HepG2 (cell line): Measurements from ENCODE around the gene SUPT6H. TPM values are rescaled to one million over a fixed set of nuclear protein-coding genes. Genes with fewer than 3 reads are reported as not detected.

Experiments used
- ATAC-seq: fragments of 200-7000 bp; cut with Tn5 transposase; 3 replicates; pipeline ENCODE4 v1.9.1; 2020; ENCODE audit warnings: mild to moderate bottlenecking, moderate library complexity
- BruUV-seq: library from RNA; stranded (reverse); fragments of 400-500 nt; replicated peaks from 2 replicates; lab custom pipeline; 2021; lab: Mats Ljungman, UMichigan
- CTCF ChIA-PET: fragments of 300-600 bp; formaldehyde crosslinking; extraction: SDS; loops from one replicate; lab custom pipeline; 2021; ENCODE audit warnings: low total read pairs, inconsistent platforms, low intra/inter-chr PET ratio; lab: Yijun Ruan, JAX
- POLR2A ChIA-PET: fragments of 350-600 bp; sonication (Branson Sonifier 250); formaldehyde crosslinking; loops from one replicate; lab custom pipeline; 2020; ENCODE audit warnings: antibody characterized with exemption, inconsistent platforms; lab: Yijun Ruan, JAX
- DNase-seq: peaks from one replicate; pipeline ENCODE4 v3.0.0-alpha.2; 2015; ENCODE audit warnings: low spot score
- FAIRE-seq: peaks from 3 replicates; lab custom pipeline; 2011; peaks lifted over from hg19 to GRCh38; lab: Jason Lieb, UNC
- H2AFZ ChIP-seq: one replicate; pipeline ENCODE4 v1.6.1; 2011; ENCODE audit warnings: low read length, inconsistent platforms
- H3K27ac ChIP-seq: fragments of 300-600 bp; 3 replicates; pipeline ENCODE4 v1.8.0; 2011; ENCODE audit warnings: mixed run types, mild to moderate bottlenecking, mixed read lengths, low read length, inconsistent platforms; ENCODE audit not compliant: insufficient read depth; ENCODE audit errors: extremely low read length
- H3K27me3 ChIP-seq, 2 experiments: fragments of 200-600 bp in 1 of 2; 2 replicates in 1 of 2; 3 replicates in 1 of 2; pipeline versions ENCODE4 v1.6.0 to v1.8.0; 2011; ENCODE audit warnings: low read length in 2 of 2, mild to moderate bottlenecking in 2 of 2, moderate library complexity in 2 of 2, inconsistent platforms in 1 of 2; ENCODE audit not compliant: insufficient read depth in 2 of 2, control insufficient read depth in 1 of 2
- H3K36me3 ChIP-seq, 2 experiments: fragments of 200-600 bp in 1 of 2; replicated peaks in 1 of 2; 2 replicates in 1 of 2; 3 replicates in 1 of 2; pipeline versions ENCODE4 v1.5.1 to v1.8.0; 2011; ENCODE audit warnings: low read length in 2 of 2, inconsistent platforms in 1 of 2; ENCODE audit not compliant: insufficient read depth in 2 of 2, control insufficient read depth in 1 of 2
- H3K4me1 ChIP-seq: 2 replicates; pipeline ENCODE4 v1.5.1; 2012; ENCODE audit warnings: low read length, inconsistent platforms; ENCODE audit not compliant: insufficient read depth
- H3K4me2 ChIP-seq: 2 replicates; pipeline ENCODE4 v1.6.0; 2011; ENCODE audit warnings: low read depth, low read length, inconsistent platforms
- H3K4me3 ChIP-seq, 3 experiments: fragments of 200-600 bp in 1 of 3; sonication (generic), shearing (Covaris generic) in 1 of 3; replicated peaks in 1 of 3; 2 replicates each; pipeline ENCODE4 v1.5.1; 2011 to 2016; ENCODE audit warnings: low read length in 3 of 3, inconsistent platforms in 2 of 3, low read depth in 2 of 3, mild to moderate bottlenecking in 2 of 3, control low read depth in 1 of 3, mixed read lengths in 1 of 3; ENCODE audit not compliant: insufficient read depth in 1 of 3
- H3K79me2 ChIP-seq: one replicate; pipeline ENCODE4 v1.6.1; 2011; ENCODE audit warnings: low read length, inconsistent platforms; ENCODE audit not compliant: insufficient read depth
- H3K9ac ChIP-seq: 2 replicates; pipeline ENCODE4 v1.6.0; 2011; ENCODE audit warnings: mild to moderate bottlenecking, low read depth, low read length, inconsistent platforms; ENCODE audit not compliant: insufficient read depth
- H3K9me3 ChIP-seq: 2 replicates; pipeline ENCODE4 v1.5.1; 2012; ENCODE audit warnings: mild to moderate bottlenecking, low read length
- H4K20me1 ChIP-seq: 2 replicates; pipeline ENCODE4 v1.6.0; 2011; ENCODE audit warnings: inconsistent platforms, mild to moderate bottlenecking, low read length, moderate library complexity; ENCODE audit not compliant: insufficient read depth
- HNF4A ChIP-seq: sonication (generic); formaldehyde crosslinking; IDR thresholded peaks from 2 replicates; pipeline ENCODE4 v1.4.0; 2020; ENCODE audit warnings: missing genetic modification reagents
- HOXA9 ChIP-seq: sonication (generic); formaldehyde crosslinking; IDR thresholded peaks from 2 replicates; pipeline ENCODE4 v1.8.1; 2022; ENCODE audit warnings: missing genetic modification reagents, mild to moderate bottlenecking, moderate library complexity, borderline replicate concordance
- POLR2A ChIP-seq, 2 experiments: IDR thresholded peaks; 2 replicates each; pipeline ENCODE4 v1.6.1; 2011; ENCODE audit warnings: low read depth in 2 of 2, low read length in 2 of 2, mild to moderate bottlenecking in 1 of 2, moderate library complexity in 1 of 2; ENCODE audit not compliant: insufficient read depth in 1 of 2
- RFX1 ChIP-seq: fragments of 450-650 bp; IDR thresholded peaks from 2 replicates; pipeline ENCODE4 v1.6.1; 2017
- THRA ChIP-seq: sonication (generic); formaldehyde crosslinking; IDR thresholded peaks from 2 replicates; pipeline ENCODE4 v1.4.0; 2020; ENCODE audit warnings: missing genetic modification reagents, borderline replicate concordance
- WGBS: methylation state at CpG from one replicate; pipeline ENCODE4 v1.1.6; 2017; ENCODE audit warnings: low lambda C conversion rate; 5-methylcytosine and 5-hydroxymethylcytosine counted together
- in situ Hi-C: cut with HindIII; loops from 2 replicates; pipeline ENCODE4 v1.10.0; 2017; ENCODE audit warnings: low pct_unique_long_range_greater_than_20kb; ENCODE audit not compliant: extremely low pct_ligation_motif_present
- intact Hi-C: fragments of 100-400 bp; cut with micrococcal nuclease; formaldehyde crosslinking; loops from one replicate; pipeline ENCODE4 v1.10.0; 2022; ENCODE audit not compliant: unreplicated experiment
- polyA plus RNA-seq, 8 experiments: library from polyadenylated mRNA; depleted of rRNA in 3 of 8; stranded (reverse) in 7 of 8; unstranded in 1 of 8; fragments of >200 nt; fragmentation: Illumina TruSeq in 4 of 8; extraction: Trizol in 4 of 8; gene quantifications; 2 replicates each; pipeline versions ENCODE4 v1.2.1 to v1.2.3, GENCODE V29; 2011 to 2016; ENCODE audit warnings: low read depth in 4 of 8, missing spikeins in 1 of 8, mixed read lengths in 1 of 8; ENCODE audit not compliant: insufficient read depth in 1 of 8
- total RNA-seq, 5 experiments: library from RNA; depleted of rRNA; stranded (reverse); fragments of >200 nt; fragmentation: Illumina TruSeq; extraction: Trizol; gene quantifications; 2 replicates each; pipeline ENCODE4 v1.2.3, GENCODE V29; 2016; ENCODE audit warnings: low read depth in 1 of 5

Gene SUPT6H
- total and polyA plus RNA-seq, 2 of the 13 experiments (the other 11 are each of a cell fraction or from before 2014, with no cell fraction given), result 32.7 to 39.9 TPM

GRCh38 chr17:28741358-28742349, 79.6 kb downstream of the SUPT6H start:
- peaks cover 10 to 12% of the 10 kb centered on the region in 2 experiments; a peak in 4 of 5 replicates for H3K36me3 ChIP-seq
- in situ Hi-C loops, result loop anchor here (25.0 kb wide), 1 partner anchor 371 kb away; no protein-coding TSS in a partner anchor
- POLR2A ChIA-PET, result interaction anchor here (1.2 to 12.3 kb wide), 3 partner anchors 14 to 67 kb away, joined by 3 to 590 read pairs (median 92); partner anchors contain the start of genes NEK8, RPL23A and TLCD1

More at GRCh38 chr17:28741358-28742349, 79.6 kb downstream of the SUPT6H start:
- DNase-seq, result no peak
- no peak overlapping the region for H3K27ac ChIP-seq
- intact Hi-C loops, result no loop called here
- no peak for FAIRE-seq
- no peak overlapping the region for H3K4me2 ChIP-seq
- no TSS peak for BruUV-seq
- peaks cover 33% of the 10 kb centered on the region for H3K4me1 ChIP-seq
- 90% methylated on average over 14 of the region's 19 CpGs for WGBS
- CTCF ChIA-PET, result no interaction called here
- no peak for ATAC-seq
- H2AFZ ChIP-seq, result no peak overlapping the region
- no peak overlapping the region for H3K9ac ChIP-seq
- no peaks in the 10 kb centered on the region; a peak in 1 of 5 replicates for H3K27me3 ChIP-seq
- H3K4me3 ChIP-seq, result no peak overlapping the region
- TF ChIP-seq THRA (CRISPR knock-in tag) (no peak), POLR2A (IDR thresholded peaks at IDR 0.05; ENCODE audit: insufficient read depth in 1 of 2, low read depth in 2 of 2, low read length in 2 of 2) (0 out of 4 replicates have a peak, but pooled peaks of 1 of the 2 experiments have one; percentile 6), HOXA9 (CRISPR knock-in tag) (no peak), RFX1 (peak; percentile 59), HNF4A (no peak)
- peaks cover 12% of the 10 kb centered on the region for H4K20me1 ChIP-seq
- no peaks in the 10 kb centered on the region for H3K9me3 ChIP-seq
- H3K79me2 ChIP-seq, result peaks cover 25% of the 10 kb centered on the region
